Skeletal muscle satellite cell (primary cell): ENCODE results near the gene KCTD8.

ENCODE experiments used
- H3K27me3 ChIP-seq: 2 replicates; pipeline ENCODE4 v1.7.0; 2013; ENCODE audit warnings: low read length; ENCODE audit not compliant: control insufficient read depth, insufficient read depth
- H3K36me3 ChIP-seq: 2 replicates; pipeline ENCODE4 v1.7.0; 2013; ENCODE audit warnings: mild to moderate bottlenecking, control low read depth, low read length; ENCODE audit not compliant: insufficient read depth
- H3K4me1 ChIP-seq: 2 replicates; pipeline ENCODE4 v1.7.0; 2013; ENCODE audit warnings: low read length; ENCODE audit not compliant: control insufficient read depth, insufficient read depth
- H3K4me2 ChIP-seq: 2 replicates; pipeline ENCODE4 v1.7.0; 2013; ENCODE audit warnings: mild to moderate bottlenecking, low read length
- H3K4me3 ChIP-seq: 2 replicates; pipeline ENCODE4 v1.7.0; 2013; ENCODE audit warnings: low read length
- H3K9ac ChIP-seq: 2 replicates; pipeline ENCODE4 v1.7.0; 2013; ENCODE audit warnings: mild to moderate bottlenecking, low read depth, low read length, moderate library complexity
- H3K9me3 ChIP-seq: replicated peaks from 2 replicates; pipeline ENCODE4 v1.7.0; 2013; ENCODE audit warnings: mild to moderate bottlenecking, control low read depth, low read length

The KCTD8 gene

GRCh38 chr4:44319129-44319528 lies 129.5 kb downstream of the KCTD8 start:
- H3K9me3 ChIP-seq: no peaks in the 10 kb centered on the region
- H3K4me1 ChIP-seq: no peaks in the 10 kb centered on the region
- H3K4me2 ChIP-seq: no peak overlapping the region
- no peaks in the 10 kb centered on the region for H3K36me3 ChIP-seq
- no peak overlapping the region for H3K9ac ChIP-seq
- H3K27me3 ChIP-seq: no peaks in the 10 kb centered on the region
- no peak overlapping the region for H3K4me3 ChIP-seq

DNA sequence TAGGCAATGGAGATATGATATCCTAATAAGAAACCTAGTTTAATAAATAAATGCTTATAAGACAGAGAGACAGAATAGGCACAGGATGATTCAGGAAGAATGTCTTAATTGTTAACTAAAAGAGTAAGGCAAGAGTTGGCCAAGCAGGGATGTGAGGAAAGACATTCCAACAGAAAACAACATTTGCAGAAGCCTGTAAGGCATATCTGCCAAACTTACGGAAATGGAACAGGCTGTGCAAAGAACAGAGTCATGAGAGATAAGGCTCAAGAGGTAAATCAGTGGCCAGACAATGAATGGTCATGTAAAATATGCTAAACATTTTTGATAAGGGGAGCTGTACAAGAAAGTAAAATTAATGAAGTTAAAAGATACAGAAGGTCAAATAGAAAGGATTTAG lies 134.9 kb downstream of the KCTD8 start:
- H3K27me3 ChIP-seq: no peaks in the 10 kb centered on the region
- no peak overlapping the region for H3K4me2 ChIP-seq
- no peaks in the 10 kb centered on the region for H3K4me1 ChIP-seq
- H3K9ac ChIP-seq: no peak overlapping the region
- no peak overlapping the region for H3K4me3 ChIP-seq
- no peaks in the 10 kb centered on the region for H3K36me3 ChIP-seq
- H3K9me3 ChIP-seq: no peaks in the 10 kb centered on the region

DNA sequence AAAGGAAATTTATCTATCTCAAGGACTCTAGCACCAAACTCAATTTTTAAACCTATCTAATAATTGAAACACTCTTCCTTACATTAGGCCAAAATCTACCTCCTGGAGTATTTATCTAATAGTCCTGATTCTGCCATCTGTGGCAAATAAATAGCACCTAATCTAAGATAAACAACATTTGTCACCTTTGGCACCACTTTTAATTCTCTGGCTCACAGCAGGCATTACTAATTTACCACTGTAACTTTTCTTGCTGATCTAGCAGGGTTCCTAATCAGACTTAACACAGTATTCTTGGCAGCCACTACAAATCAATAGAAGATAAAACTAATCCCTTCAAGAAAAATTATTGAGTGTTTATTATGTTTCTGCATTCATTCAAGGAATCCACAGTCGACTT lies 161.1 kb downstream of the KCTD8 start:
- no peaks in the 10 kb centered on the region for H3K36me3 ChIP-seq
- no peak overlapping the region for H3K4me2 ChIP-seq
- no peaks in the 10 kb centered on the region for H3K9me3 ChIP-seq
- no peak overlapping the region for H3K4me3 ChIP-seq
- no peak overlapping the region for H3K9ac ChIP-seq
- H3K4me1 ChIP-seq: no peaks in the 10 kb centered on the region
- H3K27me3 ChIP-seq: no peaks in the 10 kb centered on the region

- Histone ChIP-seq H3K9me3 (no peaks in the 10 kb centered on the region), H3K36me3 (no peaks in the 10 kb centered on the region), H3K27me3 (no peaks in the 10 kb centered on the region), H3K4me3 (no peak overlapping the region), H3K4me2 (no peak overlapping the region), H3K9ac (no peak overlapping the region), H3K4me1 (peaks cover 3% of the 10 kb centered on the region)
These were observed 169.1 kb downstream of the KCTD8 start for GRCh38 chr4:44279469-44279868.

GRCh38 chr4:44279066-44279465 lies 169.5 kb downstream of the KCTD8 start:
- Histone ChIP-seq H3K4me1 (peaks cover 3% of the 10 kb centered on the region), H3K4me3 (no peak overlapping the region), H3K27me3 (no peaks in the 10 kb centered on the region), H3K9me3 (no peaks in the 10 kb centered on the region), H3K9ac (no peak overlapping the region), H3K36me3 (no peaks in the 10 kb centered on the region), H3K4me2 (no peak overlapping the region)

DNA sequence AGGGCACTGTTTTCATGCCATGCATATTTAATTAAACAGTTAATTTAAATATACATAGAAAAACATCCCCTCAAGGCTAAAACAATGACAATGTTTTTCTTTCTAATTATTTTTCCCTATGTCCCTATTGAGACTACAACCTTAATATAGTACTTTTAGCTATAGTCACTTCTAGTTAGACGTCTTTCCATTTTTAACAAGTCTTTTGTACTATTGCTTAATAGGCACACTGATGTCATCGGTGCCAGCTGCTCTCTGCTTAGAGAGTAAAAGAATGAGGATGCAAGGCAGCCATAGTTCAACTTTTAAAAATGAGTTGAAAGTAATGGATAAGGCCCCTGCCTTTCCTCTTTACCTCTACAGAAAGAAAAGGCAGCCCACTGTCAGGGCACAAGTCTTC lies 191.1 kb downstream of the KCTD8 start:
- Histone ChIP-seq H3K4me3 (no peak overlapping the region), H3K4me2 (no peak overlapping the region), H3K4me1 (no peaks in the 10 kb centered on the region), H3K36me3 (no peaks in the 10 kb centered on the region), H3K9me3 (no peaks in the 10 kb centered on the region), H3K9ac (no peak overlapping the region), H3K27me3 (no peaks in the 10 kb centered on the region)

- Histone ChIP-seq H3K9me3 (no peaks in the 10 kb centered on the region), H3K4me3 (no peak overlapping the region), H3K36me3 (no peaks in the 10 kb centered on the region), H3K9ac (no peak overlapping the region), H3K4me1 (no peaks in the 10 kb centered on the region), H3K4me2 (no peak overlapping the region), H3K27me3 (no peaks in the 10 kb centered on the region)
These were observed 192.2 kb downstream of the KCTD8 start for GRCh38 chr4:44256414-44256813.

GRCh38 chr4:44237643-44238042 lies 211.0 kb downstream of the KCTD8 start:
- H3K9me3 ChIP-seq: no peaks in the 10 kb centered on the region
- H3K36me3 ChIP-seq: no peaks in the 10 kb centered on the region
- H3K4me1 ChIP-seq: no peaks in the 10 kb centered on the region
- no peak overlapping the region for H3K4me2 ChIP-seq
- no peaks in the 10 kb centered on the region for H3K27me3 ChIP-seq
- no peak overlapping the region for H3K4me3 ChIP-seq
- H3K9ac ChIP-seq: no peak overlapping the region

DNA sequence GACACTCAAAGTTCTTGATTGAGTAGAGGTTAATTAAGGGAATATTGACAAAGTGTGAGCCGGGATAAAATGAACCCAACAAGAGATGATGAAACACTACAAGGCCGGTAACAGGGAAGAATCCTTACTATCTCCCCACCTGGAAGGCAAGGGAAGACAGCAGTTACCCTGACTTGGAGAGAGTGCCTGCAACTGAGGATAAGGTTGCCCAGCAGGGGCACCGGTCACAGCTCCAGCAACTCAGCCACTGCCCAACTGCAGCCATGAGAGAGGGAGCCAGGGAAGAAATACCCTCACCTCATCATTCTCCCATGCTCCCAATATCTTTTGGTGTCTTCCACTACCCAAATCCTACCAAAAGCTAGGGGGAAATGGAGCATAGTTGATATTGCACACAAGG lies 212.7 kb downstream of the KCTD8 start:
- no peaks in the 10 kb centered on the region for H3K36me3 ChIP-seq
- H3K9ac ChIP-seq: no peak overlapping the region
- no peak overlapping the region for H3K4me2 ChIP-seq
- no peaks in the 10 kb centered on the region for H3K4me1 ChIP-seq
- H3K4me3 ChIP-seq: no peak overlapping the region
- no peaks in the 10 kb centered on the region for H3K9me3 ChIP-seq
- H3K27me3 ChIP-seq: no peaks in the 10 kb centered on the region

- H3K4me3 ChIP-seq: no peak overlapping the region
- H3K4me1 ChIP-seq: no peaks in the 10 kb centered on the region
- no peaks in the 10 kb centered on the region for H3K9me3 ChIP-seq
These were observed 216.3 kb downstream of the KCTD8 start for GRCh38 chr4:44232262-44232661.

GRCh38 chr4:44231006-44231405 lies 217.6 kb downstream of the KCTD8 start:
- Histone ChIP-seq H3K9me3 (no peaks in the 10 kb centered on the region), H3K36me3 (no peaks in the 10 kb centered on the region), H3K27me3 (no peaks in the 10 kb centered on the region), H3K4me2 (no peak overlapping the region), H3K9ac (no peak overlapping the region), H3K4me1 (no peaks in the 10 kb centered on the region), H3K4me3 (no peak overlapping the region)

More at GRCh38 chr4:44232262-44232661, 216.3 kb downstream of the KCTD8 start:
- Histone ChIP-seq H3K27me3 (no peaks in the 10 kb centered on the region), H3K36me3 (no peaks in the 10 kb centered on the region), H3K9ac (no peak overlapping the region), H3K4me2 (no peak overlapping the region)

GRCh38 chr4:44228326-44228725 lies 220.3 kb downstream of the KCTD8 start:
- Histone ChIP-seq H3K4me1 (no peaks in the 10 kb centered on the region), H3K4me3 (no peak overlapping the region), H3K36me3 (no peaks in the 10 kb centered on the region), H3K9ac (no peak overlapping the region), H3K27me3 (no peaks in the 10 kb centered on the region), H3K4me2 (no peak overlapping the region), H3K9me3 (no peaks in the 10 kb centered on the region)
